HG03108 (cell line): ENCODE data around the gene LGR4.
"Not testable (repeated sequence)": the region's sequence is repeated elsewhere in the genome, so short reads cannot be mapped to it uniquely, and the experiment has no call there.

ENCODE experiments used
- ATAC-seq: cut with Tn5 transposase; IDR thresholded peaks from one replicate; pipeline ENCODE4 v1.9.1; 2021; ENCODE audit warnings: moderate library complexity; ENCODE audit not compliant: unreplicated experiment

The LGR4 gene

GRCh38 chr11:27355575-27356104, 117.0 kb downstream of the LGR4 start:
- no peak for ATAC-seq

- no peak for ATAC-seq
Measured at GRCh38 chr11:27354359-27354965, 118.1 kb downstream of the LGR4 start.

- ATAC-seq, result no peak
Measured at GRCh38 chr11:27353593-27354358, 118.8 kb downstream of the LGR4 start.

- no peak for ATAC-seq
Measured at GRCh38 chr11:27352781-27353180, 119.8 kb downstream of the LGR4 start.

GRCh38 chr11:27350511-27350910, 122.1 kb downstream of the LGR4 start:
- ATAC-seq, result no peak

GRCh38 chr11:27349919-27350318, 122.7 kb downstream of the LGR4 start:
- ATAC-seq, result no peak

GRCh38 chr11:27348340-27348873, 124.2 kb downstream of the LGR4 start:
- ATAC-seq, result no peak

GRCh38 chr11:27347359-27348339, 124.9 kb downstream of the LGR4 start:
- ATAC-seq, result no peak

GRCh38 chr11:27339941-27340340, 132.6 kb downstream of the LGR4 start:
- ATAC-seq, result no peak

- not testable (repeated sequence) for ATAC-seq
Measured at GRCh38 chr11:27334764-27335163, 137.8 kb downstream of the LGR4 start.

- ATAC-seq, result no peak
Measured at GRCh38 chr11:27331981-27332380, 140.6 kb downstream of the LGR4 start.

- no peak for ATAC-seq
Measured at GRCh38 chr11:27330633-27331270, 141.8 kb downstream of the LGR4 start.

GRCh38 chr11:27329867-27330632, 142.5 kb downstream of the LGR4 start:
- no peak for ATAC-seq

GRCh38 chr11:27328614-27329013, 144.0 kb downstream of the LGR4 start:
- ATAC-seq, result no peak

GRCh38 chr11:27327064-27327463, 145.5 kb downstream of the LGR4 start:
- not testable (repeated sequence) for ATAC-seq

GRCh38 chr11:27322196-27322595, 150.4 kb downstream of the LGR4 start:
- ATAC-seq, result not testable (repeated sequence)

- not testable (repeated sequence) for ATAC-seq
Measured at GRCh38 chr11:27321340-27321739, 151.2 kb downstream of the LGR4 start.

GRCh38 chr11:27319072-27319471, 153.5 kb downstream of the LGR4 start:
- ATAC-seq, result peak; percentile 97

GRCh38 chr11:27317751-27318150, 154.8 kb downstream of the LGR4 start:
- ATAC-seq, result no peak
